Suprapubic skin (tissue), 3 donors: Measurements from ENCODE around the gene E2F8.

Source experiments
- CTCF ChIP-seq, 2 donors: fragments of 200-600 bp in 1 of 2; fragments of 450-650 bp in 1 of 2; sonication (generic) in 1 of 2; IDR thresholded peaks; one replicate each; pipeline ENCODE4 v1.5.1; 2016 to 2019; ENCODE audit warnings: antibody characterized with exemption in 2 of 2, mild to moderate bottlenecking in 1 of 2, moderate library complexity in 1 of 2
- EP300 ChIP-seq: sonication (generic); formaldehyde crosslinking; IDR thresholded peaks from one replicate; pipeline ENCODE4 v1.6.1; 2017; ENCODE audit warnings: antibody characterized with exemption
- POLR2A ChIP-seq, 2 donors: fragments of 450-650 bp; IDR thresholded peaks; one replicate each; pipeline ENCODE4 v1.6.1; 2017; ENCODE audit warnings: antibody characterized with exemption in 2 of 2, mild to moderate bottlenecking in 2 of 2, moderate library complexity in 2 of 2

DNA sequence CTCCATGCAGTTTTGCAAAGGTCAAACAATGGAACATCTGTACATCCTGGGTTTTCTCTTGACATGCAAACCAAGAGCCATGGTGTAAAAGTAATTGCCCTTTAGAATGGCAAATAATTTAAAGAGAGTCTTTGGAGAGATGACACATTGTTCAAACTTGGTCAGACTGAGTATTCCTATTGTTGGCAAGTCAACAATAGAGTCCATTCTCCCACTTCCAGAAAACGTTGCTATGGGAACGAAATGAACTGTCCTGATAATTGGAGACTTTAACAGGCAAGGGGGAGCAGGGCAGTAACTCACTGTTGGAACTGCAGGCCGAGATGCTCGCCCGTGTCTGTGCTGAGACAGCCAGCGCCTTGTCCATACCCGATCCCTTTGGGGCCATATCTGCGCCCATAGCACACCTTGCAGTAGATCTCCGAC, 52.9 kb downstream of the E2F8 start:
- TF ChIP-seq CTCF (IDR thresholded peaks at IDR 0.05) (no peak), EP300 (no peak), POLR2A (IDR thresholded peaks at IDR 0.05) (no peak)
